Activated CD4-positive, CD25-positive, alpha-beta regulatory T cell (primary cell): ENCODE measurements around the gene PIP5K1B.

Experiments
- DNase-seq, 4 experiments: peaks; one replicate each; lab custom pipeline; 2025; lab: John Stamatoyannopoulos, UW

PIP5K1B gene

DNA sequence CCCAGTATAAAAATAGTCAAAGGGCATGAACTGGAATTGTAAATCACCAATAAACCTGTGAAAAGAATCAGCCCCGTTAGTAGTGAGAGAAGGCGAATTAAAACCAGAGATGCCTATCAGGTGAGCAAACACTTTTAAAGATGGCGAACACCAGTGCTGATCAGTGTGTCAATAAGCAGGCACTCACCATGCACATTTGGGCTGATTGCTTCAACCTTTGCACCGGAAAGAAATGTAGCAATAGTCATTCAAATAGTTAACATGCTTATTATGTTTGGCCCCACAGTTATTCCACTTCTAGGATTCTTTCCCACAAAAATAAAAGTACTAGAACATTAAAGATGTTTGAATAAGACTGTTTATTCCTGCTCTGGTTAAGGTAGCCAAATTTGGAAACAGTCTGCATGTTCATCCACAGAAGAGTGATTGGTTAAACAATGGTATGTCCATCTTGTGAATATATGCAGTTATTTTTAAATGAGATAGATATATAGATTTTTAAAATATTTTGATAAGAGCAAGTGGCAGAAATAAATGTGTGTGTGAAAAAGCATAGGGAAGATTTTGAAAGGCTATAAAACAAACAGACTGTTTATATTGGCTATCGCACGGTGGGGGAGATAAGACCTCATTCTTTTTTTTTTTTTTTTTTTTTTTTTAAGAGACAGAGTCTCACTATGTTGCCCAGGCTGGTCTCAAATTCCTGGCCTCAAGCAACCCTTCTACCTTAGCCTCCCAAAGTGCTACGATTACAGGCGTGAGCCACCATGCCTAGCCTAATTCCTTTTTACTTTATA lies 112.2 kb downstream of the PIP5K1B start:
- DNase-seq, result no peak

DNA sequence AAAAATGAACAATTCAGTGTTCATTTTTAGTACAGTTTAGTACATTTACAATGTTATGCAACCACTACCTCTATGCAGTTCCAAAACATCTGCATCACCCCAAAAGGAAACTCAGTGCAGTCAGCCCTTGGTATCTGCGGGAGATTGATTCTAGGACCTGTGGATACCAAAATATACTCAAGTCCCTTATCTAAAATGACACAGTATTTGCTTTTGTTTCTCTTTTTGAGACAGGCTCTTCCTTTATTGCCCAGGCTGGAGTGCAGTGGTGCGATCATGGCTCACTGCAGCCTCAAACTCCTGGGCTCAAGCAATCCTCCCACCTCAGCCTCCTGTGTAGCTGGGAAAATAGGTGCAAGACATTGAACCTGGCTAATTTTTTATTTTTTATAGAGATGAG lies 114.0 kb downstream of the PIP5K1B start:
- DNase-seq, result no peak

DNA sequence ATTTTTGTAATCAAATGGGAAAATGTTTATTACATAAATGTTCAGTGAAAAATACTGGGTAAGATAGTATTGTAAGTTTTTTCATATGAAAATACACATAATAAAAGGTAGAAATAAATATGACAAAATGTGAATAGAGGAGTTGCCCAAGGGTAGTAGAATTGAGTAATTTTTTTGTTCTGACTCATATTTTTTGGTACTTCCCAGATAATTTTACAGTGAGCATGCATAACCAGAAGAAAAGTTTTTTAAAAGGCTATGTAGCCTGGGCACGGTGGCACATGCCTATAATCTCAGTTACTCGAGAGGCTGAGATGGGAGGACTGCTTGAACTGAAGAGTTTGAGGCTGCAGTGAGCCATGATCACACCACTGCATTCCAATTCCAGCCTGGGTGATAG lies 116.9 kb downstream of the PIP5K1B start:
- DNase-seq, result no peak

GRCh38 chr9:68822596-68823165 lies 117.6 kb downstream of the PIP5K1B start:
- DNase-seq, result no peak

- DNase-seq, result no peak
Measured at GRCh38 chr9:68825762-68826472, 120.9 kb downstream of the PIP5K1B start.

DNA sequence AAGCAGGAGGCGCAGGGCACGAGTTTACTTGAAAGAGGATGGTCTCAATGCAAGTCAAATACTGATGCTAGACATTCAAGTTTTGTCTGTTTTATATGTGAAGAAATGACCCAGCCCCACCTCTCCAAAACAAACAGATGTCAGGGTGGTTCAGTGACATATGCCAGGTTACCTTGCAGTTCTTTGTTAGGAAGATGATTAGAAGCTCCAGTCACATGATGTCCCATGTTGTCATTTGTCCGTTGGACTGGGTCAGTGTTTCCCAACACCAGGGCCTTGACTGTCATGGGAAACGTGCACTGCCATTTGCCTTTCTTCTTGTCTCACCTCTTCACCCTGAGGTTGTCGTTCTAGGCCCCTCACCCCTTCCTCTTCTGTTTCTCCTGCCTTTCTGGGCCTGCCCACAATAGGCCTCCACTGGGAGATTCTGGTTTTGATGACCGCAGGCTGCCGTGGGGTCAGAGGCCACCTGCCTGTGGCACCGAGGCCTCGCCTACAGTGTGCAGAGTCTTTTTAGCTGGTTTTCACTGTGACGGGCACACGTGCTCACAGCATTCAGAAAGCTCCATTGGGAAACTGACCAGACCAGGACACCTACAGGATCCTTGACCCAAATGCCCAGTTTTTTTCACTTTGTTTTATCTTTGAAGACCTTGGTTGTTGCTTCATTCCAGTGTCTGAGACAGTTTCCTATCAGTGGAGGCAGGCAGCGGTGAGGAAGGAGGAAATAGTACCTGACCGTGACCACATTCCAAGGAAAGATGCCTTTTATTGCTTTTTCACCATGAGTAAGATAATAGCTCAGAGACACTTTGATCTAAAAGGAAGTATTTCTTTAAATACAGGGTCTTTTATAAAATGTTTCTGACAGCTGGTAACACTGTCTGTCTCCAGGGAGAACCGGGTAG lies 123.1 kb downstream of the PIP5K1B start:
- DNase-seq, result no peak

GRCh38 chr9:68832101-68832500 lies 127.1 kb downstream of the PIP5K1B start:
- DNase-seq, result no peak

DNA sequence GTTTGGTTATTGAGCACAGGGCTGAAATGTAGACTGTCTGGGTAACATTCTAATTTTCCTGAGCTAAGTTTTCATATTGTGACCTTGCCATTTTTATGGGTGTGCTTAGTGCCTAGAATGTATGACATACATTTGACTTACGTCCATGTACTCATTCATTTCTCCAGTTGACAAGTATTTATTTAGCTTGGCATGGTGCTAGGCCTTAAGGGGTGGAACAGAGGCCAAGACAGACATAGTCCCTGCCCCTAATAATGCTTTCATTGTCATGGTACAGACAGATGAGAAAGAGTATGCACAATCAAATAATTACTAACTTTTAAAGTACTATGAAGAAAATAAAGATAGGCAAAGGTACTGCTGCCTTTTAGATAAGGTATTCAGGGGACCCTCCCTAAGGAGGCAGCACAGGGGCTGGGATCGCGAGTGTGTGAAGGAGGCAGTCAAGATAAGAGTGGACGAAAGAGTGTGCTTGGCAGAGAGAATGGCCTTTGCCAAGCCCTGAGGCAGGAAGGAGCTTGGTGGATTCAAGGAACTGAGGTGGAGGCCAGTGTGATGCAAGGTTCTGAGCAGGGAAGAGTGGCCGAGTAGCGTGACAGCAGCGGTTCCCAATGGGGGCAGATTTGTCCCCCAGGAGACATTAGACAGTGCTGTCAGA lies 128.0 kb downstream of the PIP5K1B start:
- no peak for DNase-seq

GRCh38 chr9:68834931-68835520 lies 130.0 kb downstream of the PIP5K1B start:
- DNase-seq, result no peak

DNA sequence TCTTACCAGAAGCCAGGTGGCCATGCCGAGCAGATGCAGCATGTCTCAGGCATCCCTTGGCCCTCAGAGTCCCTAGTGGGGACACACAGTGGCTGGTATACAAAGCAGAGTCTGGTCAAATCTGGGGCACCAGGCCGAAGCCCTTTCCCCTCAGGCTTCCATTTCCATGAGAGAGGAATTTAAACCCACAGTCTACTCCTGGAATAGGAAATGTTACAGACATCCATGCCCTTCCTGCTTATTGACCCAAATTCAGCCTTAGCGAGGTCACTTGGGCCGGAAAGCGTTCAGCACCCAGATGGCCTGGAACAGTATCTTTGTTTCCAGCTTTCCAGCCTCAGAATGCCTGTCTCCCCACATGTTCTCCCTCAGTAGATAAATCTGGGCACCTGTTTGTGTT lies 131.7 kb downstream of the PIP5K1B start:
- no peak for DNase-seq

- no peak for DNase-seq
Measured at GRCh38 chr9:68838245-68838644, 133.2 kb downstream of the PIP5K1B start.

DNA sequence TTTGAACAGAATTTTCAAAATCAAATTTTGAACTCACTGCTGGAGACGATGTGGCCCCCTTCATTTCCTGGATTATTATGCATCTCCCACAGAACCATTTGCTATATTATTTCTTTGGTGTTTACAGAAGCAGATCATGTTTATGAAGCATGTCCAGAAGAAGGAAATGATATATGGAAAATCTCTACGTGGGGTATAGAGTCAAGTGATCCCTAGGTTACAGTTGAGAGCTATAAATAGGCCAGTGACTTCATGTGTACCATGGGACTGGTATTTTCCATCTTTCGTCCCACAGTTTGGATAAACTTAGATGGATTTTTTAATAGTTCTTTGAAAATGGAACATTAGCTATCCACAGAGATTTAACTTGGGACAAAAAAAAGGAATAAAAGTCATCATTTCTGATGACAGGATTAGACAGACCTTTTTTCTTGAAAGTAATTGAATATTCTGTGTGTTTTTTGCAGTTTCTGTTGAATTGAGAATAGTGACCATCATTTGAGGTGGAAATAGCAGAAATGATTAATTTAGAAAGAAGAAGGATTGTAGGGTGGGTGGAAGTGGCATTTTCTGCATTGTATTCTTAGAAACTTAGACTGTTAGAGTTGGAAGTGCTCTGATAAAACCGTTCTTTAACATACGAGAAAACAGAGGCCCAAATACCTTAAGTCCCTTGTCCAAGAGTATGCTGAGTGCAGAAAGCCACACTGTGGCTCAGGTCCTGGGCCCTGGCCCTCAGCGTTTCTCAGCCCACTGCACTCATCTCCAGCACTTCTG lies 136.4 kb downstream of the PIP5K1B start:
- no peak for DNase-seq

DNA sequence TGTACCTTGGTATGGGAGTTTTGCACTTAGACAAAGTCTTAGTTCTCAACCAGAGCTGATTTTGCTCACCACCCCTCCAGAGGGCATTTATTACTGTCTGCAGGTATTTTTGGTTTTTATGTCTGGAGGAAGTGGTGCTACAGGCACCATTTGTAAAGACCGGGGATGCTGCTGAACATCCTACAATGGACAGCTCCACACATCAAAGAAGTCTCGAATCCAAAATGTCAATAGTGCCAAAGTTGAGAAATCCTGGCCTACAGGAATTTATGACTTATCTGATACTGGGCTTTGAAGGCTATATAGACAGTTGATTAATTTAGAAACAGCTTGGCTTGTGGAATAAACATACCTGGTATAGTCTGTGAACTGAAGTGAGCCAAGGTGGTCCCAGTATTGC lies 137.5 kb downstream of the PIP5K1B start:
- DNase-seq, result no peak

DNA sequence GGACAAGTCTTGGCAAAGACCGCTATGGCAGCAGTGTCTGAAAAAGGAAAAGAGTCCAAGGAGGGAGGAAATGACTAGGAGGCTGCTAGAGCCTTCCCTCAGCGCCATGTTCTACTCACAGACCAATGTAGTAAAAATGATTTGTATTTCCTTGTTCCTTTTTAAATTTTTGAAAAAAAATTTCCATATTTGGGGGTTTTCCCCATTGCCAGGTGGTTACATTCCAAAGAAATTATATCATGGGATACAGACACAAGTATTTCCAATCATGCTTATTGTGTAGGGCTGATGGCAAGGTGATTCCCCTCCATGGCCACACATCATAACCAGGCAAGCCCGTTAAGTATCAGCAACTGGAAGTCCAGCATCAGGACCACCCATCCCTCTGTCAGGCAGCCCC lies 138.2 kb downstream of the PIP5K1B start:
- DNase-seq, result no peak

DNA sequence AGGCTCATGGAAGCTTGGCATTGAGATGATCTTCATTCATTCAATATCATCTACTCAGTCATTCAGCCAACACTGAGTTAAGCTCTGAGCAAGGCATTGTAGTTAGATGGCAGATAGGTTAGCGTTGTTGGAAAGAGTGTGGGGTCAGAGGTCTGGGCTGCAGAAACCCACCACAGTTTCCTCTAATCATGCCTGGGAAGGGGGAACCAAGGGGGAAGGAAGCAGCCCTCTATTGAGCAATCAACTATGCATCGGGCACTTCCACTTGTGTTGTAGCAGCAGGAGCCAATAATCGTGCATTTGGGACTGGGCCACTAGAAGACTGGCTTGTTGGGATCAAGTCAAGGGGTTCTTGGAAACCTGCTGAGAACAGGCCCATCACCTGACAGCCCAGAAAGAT lies 139.1 kb downstream of the PIP5K1B start:
- no peak for DNase-seq

- DNase-seq, result no peak
Measured at GRCh38 chr9:68844631-68845612, 139.9 kb downstream of the PIP5K1B start.

DNA sequence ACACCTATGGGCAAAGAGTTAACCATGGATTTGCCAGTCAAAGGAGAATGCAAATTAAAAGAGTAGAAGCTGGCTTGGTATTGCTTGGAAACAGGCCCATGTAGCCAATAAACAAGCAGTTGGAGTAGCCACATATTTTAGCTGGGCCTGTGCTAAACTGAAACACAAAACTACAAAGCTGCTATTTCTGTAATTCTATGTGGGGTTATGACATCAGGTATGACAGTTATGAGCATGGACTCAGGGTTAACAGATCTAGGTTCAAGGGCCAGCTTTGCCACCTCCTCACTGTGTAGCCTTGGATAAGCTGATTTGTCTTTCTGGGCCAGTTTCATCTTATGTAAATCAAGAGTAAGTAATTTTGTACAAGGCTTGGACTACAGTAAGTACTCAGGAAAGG lies 142.7 kb downstream of the PIP5K1B start:
- no peak for DNase-seq

GRCh38 chr9:68851657-68852056 lies 146.6 kb downstream of the PIP5K1B start:
- DNase-seq, result no peak

DNA sequence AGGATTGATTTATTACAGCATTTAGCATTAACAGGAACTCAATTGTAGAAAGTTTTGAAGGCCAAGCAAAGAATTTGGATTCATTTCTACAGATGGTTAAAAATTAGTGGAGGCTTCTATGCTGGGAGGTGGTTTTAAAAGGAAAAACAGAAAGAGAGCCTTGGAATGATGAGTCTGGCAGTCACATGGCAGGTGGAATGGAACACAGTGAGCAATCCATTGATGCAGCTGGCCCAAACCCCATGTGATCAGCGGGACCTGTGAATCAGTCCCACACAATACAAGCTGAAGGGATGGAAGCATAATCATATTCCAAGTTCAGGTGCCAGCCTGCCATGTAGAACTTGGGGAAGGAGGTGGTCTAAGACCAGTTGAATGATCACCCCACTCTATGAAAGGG lies 147.9 kb downstream of the PIP5K1B start:
- DNase-seq, result no peak
